NCI-H1694 (cell line): ENCODE results near the gene ATP6V0E1.
"Not testable (repeated sequence)": the region's sequence is repeated elsewhere in the genome, so short reads cannot be mapped to it uniquely, and the experiment has no call there.

Source experiments
- DNase-seq: peaks from one replicate; lab custom pipeline; 2025; lab: John Stamatoyannopoulos, UW

Gene ATP6V0E1

GRCh38 chr5:173039188-173039587, 55.6 kb downstream of the ATP6V0E1 start:
- no peak for DNase-seq

- DNase-seq, result no peak
Observed at GRCh38 chr5:173039964-173040363, 56.4 kb downstream of the ATP6V0E1 start.

- DNase-seq, result no peak
Observed at GRCh38 chr5:173041881-173042762, 58.6 kb downstream of the ATP6V0E1 start.

GRCh38 chr5:173042763-173043107, 59.2 kb downstream of the ATP6V0E1 start:
- DNase-seq, result no peak

- DNase-seq, result no peak
Observed at GRCh38 chr5:173045474-173045873, 61.9 kb downstream of the ATP6V0E1 start.

GRCh38 chr5:173047096-173047837, 63.7 kb downstream of the ATP6V0E1 start:
- not testable (repeated sequence) for DNase-seq

- no peak for DNase-seq
Observed at GRCh38 chr5:173047838-173048105, 64.2 kb downstream of the ATP6V0E1 start.

- no peak for DNase-seq
Observed at GRCh38 chr5:173050791-173051190, 67.2 kb downstream of the ATP6V0E1 start.

GRCh38 chr5:173051746-173052145, 68.2 kb downstream of the ATP6V0E1 start:
- no peak for DNase-seq

- no peak for DNase-seq
Observed at GRCh38 chr5:173053041-173053440, 69.5 kb downstream of the ATP6V0E1 start.

GRCh38 chr5:173055042-173055721, 71.6 kb downstream of the ATP6V0E1 start:
- no peak for DNase-seq

- no peak for DNase-seq
Observed at GRCh38 chr5:173055722-173055982, 72.1 kb downstream of the ATP6V0E1 start.

GRCh38 chr5:173055983-173056782, 72.6 kb downstream of the ATP6V0E1 start, which contains the start of gene CREBRF:
TSS of gene CREBRF (plus strand) at chr5:173056352. CDS start at chr5:173080776, 24,424 bp downstream.
- DNase-seq, result peak; percentile 79

GRCh38 chr5:173056783-173057061, 73.2 kb downstream of the ATP6V0E1 start:
- DNase-seq, result no peak

GRCh38 chr5:173057062-173057924, 73.7 kb downstream of the ATP6V0E1 start:
- peak; percentile 90 for DNase-seq

- no peak for DNase-seq
Observed at GRCh38 chr5:173062141-173062540, 78.6 kb downstream of the ATP6V0E1 start.

GRCh38 chr5:173065155-173065554, 81.6 kb downstream of the ATP6V0E1 start:
- DNase-seq, result no peak

- no peak for DNase-seq
Observed at GRCh38 chr5:173069671-173070070, 86.1 kb downstream of the ATP6V0E1 start.

- no peak for DNase-seq
Observed at GRCh38 chr5:173075137-173075843, 91.7 kb downstream of the ATP6V0E1 start.

- no peak for DNase-seq
Observed at GRCh38 chr5:173075970-173076369, 92.4 kb downstream of the ATP6V0E1 start.

GRCh38 chr5:173076471-173076870, 92.9 kb downstream of the ATP6V0E1 start:
- not testable (repeated sequence) for DNase-seq
